GM12878 (cell line): ENCODE data around the gene SFXN5.

Experiments used
- CBFB ChIP-seq: IDR thresholded peaks from 2 replicates; pipeline ENCODE4 v1.6.1; 2016; ENCODE audit warnings: antibody characterized with exemption, low read depth
- CREB1 ChIP-seq: IDR thresholded peaks from 2 replicates; pipeline ENCODE4 v1.6.1; 2012; ENCODE audit warnings: low read depth, mild to moderate bottlenecking, inconsistent platforms
- CTCF ChIP-seq, 3 experiments: IDR thresholded peaks in 2 of 3; conservative IDR thresholded peaks in 1 of 3; 2 replicates each; pipeline ENCODE4 v1.5.1; 2011; ENCODE audit warnings: low read depth in 3 of 3, low read length in 3 of 3, mild to moderate bottlenecking in 3 of 3, control low read depth in 2 of 3, moderate library complexity in 2 of 3, inconsistent platforms in 1 of 3, mixed read lengths in 1 of 3; ENCODE audit not compliant: control insufficient read depth in 2 of 3, insufficient read depth in 1 of 3; ENCODE audit errors: extremely low read depth in 1 of 3
- EP300 ChIP-seq, 2 experiments: fragments of 150-350 bp in 1 of 2; IDR thresholded peaks; 2 replicates each; pipeline ENCODE4 v1.6.1; 2011 to 2012; ENCODE audit warnings: low read depth in 2 of 2, low read length in 2 of 2, borderline replicate concordance in 1 of 2, improper control_type of control experiment in 1 of 2, inconsistent platforms in 1 of 2; ENCODE audit not compliant: control insufficient read depth in 1 of 2
- ETV6 ChIP-seq, 2 experiments: fragments of 450-650 bp in 1 of 2; IDR thresholded peaks in 1 of 2; conservative IDR thresholded peaks in 1 of 2; 2 replicates each; pipeline ENCODE4 v1.6.1; 2014; ENCODE audit warnings: antibody characterized with exemption in 1 of 2, borderline replicate concordance in 1 of 2, low read depth in 1 of 2, mild to moderate bottlenecking in 1 of 2, moderate library complexity in 1 of 2
- FOS ChIP-seq: IDR thresholded peaks from 3 replicates; pipeline ENCODE4 v1.6.1; 2011; ENCODE audit warnings: borderline replicate concordance; ENCODE audit not compliant: insufficient read length; ENCODE audit errors: extremely low read depth
- FOXK2 ChIP-seq: fragments of 450-650 bp; IDR thresholded peaks from 2 replicates; pipeline ENCODE4 v1.6.1; 2017; ENCODE audit warnings: mild to moderate bottlenecking, moderate library complexity
- JUND ChIP-seq: IDR thresholded peaks from 2 replicates; pipeline ENCODE4 v1.6.1; 2012; ENCODE audit warnings: low read depth, mild to moderate bottlenecking, low read length, improper control_type of control experiment, moderate library complexity
- MAX ChIP-seq: IDR thresholded peaks from 2 replicates; pipeline ENCODE4 v1.6.1; 2012; ENCODE audit warnings: low read depth, low read length, improper control_type of control experiment
- NR2F1 ChIP-seq: fragments of 450-650 bp; conservative IDR thresholded peaks from 2 replicates; pipeline ENCODE4 v1.6.1; 2017; ENCODE audit warnings: mild to moderate bottlenecking
- SP1 ChIP-seq: IDR thresholded peaks from one replicate; pipeline ENCODE4 v1.6.1; 2011; ENCODE audit warnings: low read depth, low read length
- ZZZ3 ChIP-seq: IDR thresholded peaks from 2 replicates; pipeline ENCODE4 v1.6.1; 2011; ENCODE audit warnings: low read depth; ENCODE audit not compliant: control insufficient read depth, insufficient read length

- TF ChIP-seq MAX (no peak), CTCF (IDR thresholded peaks at IDR 0.05 in 2 of 3, conservative IDR thresholded peaks at IDR 0.05 in 1 of 3; ENCODE audit: control insufficient read depth in 2 of 3, extremely low read depth in 1 of 3, insufficient read depth in 1 of 3, low read depth in 3 of 3, low read length in 3 of 3) (no peak), FOXK2 (no peak), CREB1 (no peak), SP1 (no peak), JUND (no peak), EP300 (IDR thresholded peaks at IDR 0.05; ENCODE audit: borderline replicate concordance in 1 of 2, control insufficient read depth in 1 of 2, low read depth in 2 of 2, low read length in 2 of 2) (no peak), ETV6 (conservative IDR thresholded peaks at IDR 0.05 in 1 of 2, IDR thresholded peaks at IDR 0.05 in 1 of 2; ENCODE audit: borderline replicate concordance in 1 of 2, low read depth in 1 of 2) (no peak), CBFB (no peak), NR2F1 (no peak), ZZZ3 (no peak), FOS (no peak)
Observed at GRCh38 chr2:73033766-73034381, 37.6 kb downstream of the SFXN5 start.
